HT-29 (cell line): ENCODE measurements around the gene SHROOM1. TPM values are rescaled to one million over a fixed set of nuclear protein-coding genes. Genes with fewer than 3 reads are reported as not detected.

ENCODE experiments used
- DNase-seq: peaks from one replicate; pipeline ENCODE4 v3.0.0-alpha.2; 2015; ENCODE audit warnings: low spot score
- total RNA-seq: library from RNA; depleted of rRNA; stranded (reverse); fragments of >200 nt; shearing (Covaris generic); gene quantifications from 2 replicates; pipeline ENCODE4 v1.2.3, GENCODE V29; 2014

SHROOM1 gene
- total RNA-seq, 1 experiment from 2014 or later = 48.0 TPM

DNA sequence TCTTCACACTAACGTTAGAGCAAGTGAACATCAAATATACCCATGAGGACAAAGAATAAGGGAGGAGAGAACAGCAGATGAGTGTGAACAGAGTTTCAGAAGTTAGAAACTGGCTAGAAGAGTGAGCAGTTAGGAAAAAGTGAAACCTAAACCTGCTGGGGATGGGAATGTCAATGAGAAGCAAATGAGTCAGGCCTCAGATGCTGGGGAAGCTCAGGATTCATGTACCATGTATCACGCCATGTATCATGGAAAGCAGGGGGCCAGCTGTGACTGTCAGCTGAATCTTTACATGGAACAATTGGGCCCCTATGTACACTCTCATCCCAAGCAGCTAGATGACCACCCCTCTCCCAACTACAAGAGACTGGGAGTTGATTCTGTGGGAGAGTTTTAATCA lies 19.6 kb upstream of the SHROOM1 start:
- DNase-seq = no peak

DNA sequence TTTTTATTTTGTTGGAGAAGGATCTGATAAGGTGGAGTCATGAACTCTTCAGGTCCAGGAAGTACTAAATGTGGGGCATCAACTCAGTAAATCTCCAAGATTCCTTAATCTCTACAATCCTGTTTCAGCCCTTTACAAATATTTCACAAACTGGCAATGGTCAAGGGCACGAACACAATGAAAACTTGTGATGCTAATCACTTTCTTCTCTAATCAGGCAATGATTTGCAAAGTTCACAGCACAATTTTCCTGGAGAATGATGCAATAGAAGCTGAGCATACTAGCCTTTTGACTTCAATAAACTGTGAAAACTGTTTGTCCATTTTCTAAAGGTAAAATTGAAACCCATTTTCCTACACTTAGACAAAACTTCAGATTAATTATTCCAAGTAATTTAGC lies 18.9 kb upstream of the SHROOM1 start:
- DNase-seq = peak; percentile 31

DNA sequence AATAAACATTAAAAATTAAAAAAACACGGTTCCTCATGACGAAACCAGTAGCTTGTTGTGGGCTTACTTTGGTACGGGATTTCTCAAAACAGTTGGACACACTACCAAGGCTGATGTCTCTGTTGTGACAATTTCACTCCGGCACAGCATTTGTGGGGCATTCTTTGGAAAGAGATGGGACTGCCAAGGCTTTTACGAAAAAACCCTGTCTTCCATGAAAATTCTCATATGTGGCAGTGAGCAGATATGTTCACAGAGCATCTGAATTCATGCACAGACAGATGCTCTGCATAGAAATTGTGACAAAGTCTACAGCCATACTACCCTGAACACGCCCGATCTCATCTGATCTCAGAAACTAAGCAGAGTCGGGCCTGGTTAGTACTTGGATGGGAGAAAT lies 17.8 kb upstream of the SHROOM1 start:
- no peak for DNase-seq

DNA sequence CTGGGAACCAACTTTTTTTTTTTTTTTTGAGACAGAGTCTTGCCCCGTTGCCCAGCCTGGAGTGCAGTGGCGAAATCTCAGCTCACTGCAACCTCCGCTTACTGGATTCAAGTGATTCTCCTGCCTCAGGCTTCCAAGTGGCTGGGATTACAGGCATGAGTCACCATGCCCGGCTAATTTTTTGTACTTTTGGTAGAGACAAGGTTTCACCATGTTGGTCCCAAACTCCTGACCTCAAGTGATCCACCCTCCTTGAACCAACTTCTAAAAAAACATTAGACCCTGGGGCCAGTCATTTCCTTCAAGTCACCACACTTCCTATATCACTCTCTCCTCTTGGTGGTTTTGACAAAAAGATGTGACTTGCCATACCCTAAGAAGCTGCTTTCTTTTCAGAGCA lies 10.9 kb upstream of the SHROOM1 start:
- no peak for DNase-seq

DNA sequence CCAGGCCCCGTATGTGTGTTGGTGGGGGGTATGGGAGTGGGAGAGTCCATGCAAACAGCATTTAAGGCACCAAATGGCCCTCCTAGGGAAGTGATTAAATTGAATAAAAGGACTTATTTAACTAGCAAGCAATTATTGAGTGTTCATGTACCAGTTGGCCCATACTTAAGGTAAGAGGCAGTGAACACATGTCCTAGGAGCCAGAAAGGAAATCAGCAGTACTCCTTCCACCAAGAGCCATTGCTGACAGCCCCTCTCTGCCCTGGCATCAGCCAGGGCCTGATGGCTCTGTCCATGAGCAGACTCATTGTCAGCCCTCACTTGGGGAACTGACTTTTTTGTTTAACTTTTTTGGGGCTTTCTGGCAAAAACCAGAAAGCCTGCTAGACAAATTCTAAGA lies 10.4 kb upstream of the SHROOM1 start:
- DNase-seq = no peak

DNA sequence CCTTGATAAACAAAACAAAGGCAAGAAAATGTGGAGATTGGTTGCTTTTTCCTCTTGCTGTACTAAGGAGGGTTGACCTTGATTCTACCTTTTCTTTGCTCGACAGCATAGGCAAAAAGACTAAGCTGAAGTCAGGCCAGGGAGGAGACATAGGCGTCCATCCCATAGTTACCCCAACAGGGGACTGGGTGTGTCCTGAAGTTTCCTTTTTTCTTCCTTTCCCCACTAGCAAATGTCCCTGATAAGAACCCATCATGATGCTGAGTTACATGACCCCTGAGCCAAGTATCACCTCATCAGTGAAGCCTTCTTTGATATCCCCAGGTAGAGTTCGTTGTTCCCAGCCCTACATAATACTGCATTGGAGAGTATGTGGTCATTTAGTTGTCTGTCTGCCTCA lies 9.9 kb upstream of the SHROOM1 start:
- no peak for DNase-seq

DNA sequence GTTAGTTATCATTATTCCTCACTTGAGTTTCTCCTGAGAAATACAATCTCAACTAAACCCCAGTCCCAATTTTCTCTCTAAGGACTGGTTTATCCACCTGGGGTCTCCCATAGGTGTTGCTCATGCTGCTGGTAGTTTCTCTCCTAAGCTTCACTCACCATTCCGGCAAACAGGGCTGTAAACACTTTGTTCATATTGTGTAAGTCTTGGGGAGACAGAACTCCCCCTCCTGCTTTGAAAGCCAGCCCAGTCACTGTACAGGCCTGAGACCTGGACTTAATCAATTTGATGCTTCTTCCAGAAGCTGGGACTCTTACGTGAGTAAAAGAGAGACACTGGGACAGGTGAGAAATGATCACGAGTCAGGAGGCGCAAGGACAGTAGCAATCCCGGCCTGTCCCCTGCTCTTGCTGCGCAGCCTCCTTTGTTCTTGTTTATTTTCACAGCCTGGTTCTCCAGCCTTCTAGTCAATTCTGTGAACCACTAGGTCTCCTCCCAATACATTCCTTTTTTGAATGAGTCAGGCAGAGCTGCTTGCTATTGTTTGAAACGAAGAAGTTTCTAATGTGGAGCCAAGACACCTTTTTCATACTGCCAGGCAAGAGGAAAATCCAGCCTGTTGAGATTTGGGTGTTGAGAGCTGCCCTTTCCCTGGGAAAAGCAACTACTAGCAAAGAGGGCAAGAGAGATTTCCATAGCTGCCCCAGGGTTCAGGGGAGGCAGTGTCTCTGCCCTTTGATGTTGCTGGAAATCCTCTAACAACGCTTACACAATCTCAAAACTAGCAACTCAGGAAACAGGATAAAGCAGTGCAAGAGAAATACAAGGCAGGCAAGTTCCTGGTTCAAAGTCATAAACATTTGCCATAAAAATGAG lies 9.2 kb upstream of the SHROOM1 start:
- peak; percentile 88 for DNase-seq

DNA sequence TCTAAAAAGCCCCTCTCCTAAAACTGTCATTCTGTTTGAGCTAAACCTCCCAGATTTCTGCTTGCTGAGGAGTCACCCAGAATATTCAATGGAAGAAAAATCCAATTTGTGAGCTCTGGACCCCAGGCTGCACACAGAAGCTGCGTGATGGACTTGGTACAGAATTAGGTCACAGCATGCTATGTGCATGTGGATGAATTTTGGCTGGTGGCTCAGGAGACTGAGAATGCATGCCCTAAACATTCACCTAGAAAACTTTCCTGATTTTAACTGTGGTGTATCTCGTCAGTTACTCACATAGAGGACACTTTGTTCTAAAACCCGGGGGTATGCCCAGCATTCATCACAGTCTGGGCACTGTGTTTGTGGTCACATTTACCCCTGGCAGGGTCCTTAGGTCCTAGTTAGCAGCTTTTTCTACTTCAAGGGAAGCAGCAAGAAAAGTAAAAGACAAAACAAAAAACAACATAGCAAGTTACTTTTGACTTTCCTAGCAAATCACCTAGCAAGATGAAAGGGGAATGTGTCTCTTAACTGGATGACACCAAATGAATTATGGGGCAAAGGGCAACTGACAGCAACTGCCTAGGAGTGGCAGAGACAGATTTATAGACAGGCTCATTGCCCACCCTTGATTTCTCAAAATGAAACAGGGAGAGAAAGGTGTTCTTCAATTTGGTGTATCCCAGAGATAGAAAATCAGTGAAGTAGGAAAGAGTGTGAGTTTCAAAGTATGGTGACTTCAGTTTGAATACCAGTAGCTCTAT lies 8.3 kb upstream of the SHROOM1 start:
- no peak for DNase-seq

DNA sequence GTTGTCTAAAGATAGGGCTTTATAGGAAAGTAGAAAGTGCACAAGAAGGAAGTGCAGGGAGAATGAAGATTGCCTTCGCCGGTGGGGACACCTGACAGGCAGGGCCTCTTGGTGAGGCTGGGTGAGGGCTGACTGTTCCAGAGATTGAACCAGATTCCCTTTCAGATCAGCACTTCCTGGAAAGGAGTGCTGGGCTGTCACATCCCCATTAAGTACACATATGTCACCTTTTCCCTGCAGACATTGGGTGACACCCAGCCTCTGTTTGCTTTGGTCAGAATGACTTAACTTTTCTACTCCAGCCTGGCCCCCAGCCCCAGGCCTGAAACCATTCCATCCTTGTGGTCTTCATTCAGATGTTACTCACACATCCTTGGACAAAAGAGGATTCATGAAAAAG lies 7.4 kb upstream of the SHROOM1 start:
- peak; percentile 83 for DNase-seq

DNA sequence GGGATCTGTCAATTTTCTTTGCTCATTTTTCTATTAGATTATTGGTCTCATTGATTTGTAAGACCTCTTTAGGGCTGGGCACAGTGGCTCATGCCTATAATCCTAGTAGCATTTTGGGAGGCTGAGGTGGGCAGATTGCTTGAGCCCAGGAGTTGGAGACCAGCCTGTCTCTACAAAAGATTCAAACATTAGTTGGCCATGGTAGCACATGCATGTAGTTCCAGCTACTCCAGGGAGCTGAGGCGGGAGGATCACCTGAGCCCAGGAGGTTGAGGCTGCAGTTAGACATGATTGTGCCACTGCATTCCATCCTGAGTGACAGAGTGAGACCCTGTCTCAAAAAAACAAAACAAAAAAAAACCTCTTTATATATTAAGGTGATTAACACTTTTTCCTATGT lies 6.4 kb upstream of the SHROOM1 start:
- DNase-seq = no peak

DNA sequence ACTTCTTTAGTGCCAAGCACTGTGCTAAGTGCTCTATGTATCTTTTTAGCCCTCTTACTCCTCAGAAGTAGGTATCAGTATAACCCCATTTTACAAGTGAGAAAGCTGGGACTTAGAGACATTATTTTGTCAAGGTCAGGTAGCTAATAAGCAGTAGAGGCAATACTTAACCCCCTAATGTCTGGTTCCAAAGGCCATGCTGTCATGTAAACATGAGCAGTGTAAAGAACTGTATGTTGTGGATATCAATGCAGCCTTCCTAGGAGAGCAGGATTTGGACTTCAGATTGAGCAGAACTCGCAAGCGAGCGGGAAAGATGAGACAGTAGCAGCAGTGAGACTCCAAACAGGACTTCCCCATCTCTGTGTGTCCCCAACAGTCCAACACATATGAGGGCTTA lies 3.6 kb upstream of the SHROOM1 start:
- DNase-seq = no peak

DNA sequence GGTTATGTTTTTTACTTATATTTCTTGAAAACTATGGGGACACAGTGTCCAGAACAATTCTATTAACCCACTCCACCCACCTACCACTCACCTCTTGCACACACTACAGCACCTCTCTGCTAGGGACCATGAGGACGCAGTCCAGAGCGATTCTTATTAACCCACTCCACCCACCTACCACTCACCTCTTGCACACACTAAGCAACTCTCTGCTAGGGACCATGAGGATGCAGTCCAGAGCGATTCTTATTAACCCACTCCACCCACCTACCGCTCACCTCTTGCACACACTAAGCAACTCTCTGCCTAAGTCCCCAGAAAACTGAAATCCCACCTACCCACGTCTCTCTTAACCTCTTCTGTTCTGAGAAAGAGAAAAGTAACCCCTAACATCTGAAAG lies 2.2 kb upstream of the SHROOM1 start:
- DNase-seq = no peak

DNA sequence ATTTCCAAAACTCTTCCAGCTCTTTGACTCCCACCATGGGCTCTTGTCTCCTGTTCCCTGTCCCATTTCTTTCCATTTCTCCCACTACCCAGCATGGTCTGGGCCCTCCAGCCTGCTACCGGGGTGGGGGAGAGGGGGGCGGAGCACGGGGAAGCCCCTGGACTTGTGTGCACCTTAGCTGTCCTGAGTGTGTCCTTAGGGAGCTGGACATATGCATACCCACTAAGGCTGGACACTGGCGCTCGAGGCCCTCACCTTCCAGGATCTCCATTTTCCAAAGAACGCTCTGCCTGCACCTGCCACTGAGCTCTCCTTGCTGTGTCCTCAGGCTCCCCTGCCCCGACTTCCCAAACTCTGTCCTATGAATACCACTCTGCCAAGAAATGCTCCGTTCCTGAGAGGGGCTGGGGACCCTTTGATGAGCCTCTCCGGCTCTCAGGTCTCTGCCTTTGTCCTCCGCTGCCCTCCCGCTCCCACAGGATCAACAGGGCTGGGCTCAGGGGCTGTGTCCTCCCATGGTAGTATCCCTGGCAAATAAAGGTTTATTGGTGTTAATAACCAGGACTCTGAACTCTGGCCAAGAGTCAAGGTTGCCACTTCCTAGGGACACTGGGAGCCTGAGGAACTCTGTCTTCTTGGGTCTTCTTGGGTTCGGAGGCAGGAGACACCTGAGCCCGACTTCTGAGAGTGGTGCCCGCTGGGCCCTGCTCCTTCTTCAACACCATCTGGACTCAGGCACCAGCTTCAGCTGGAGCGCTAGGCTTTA lies 831 bp upstream of the SHROOM1 start:
- DNase-seq = no peak

DNA sequence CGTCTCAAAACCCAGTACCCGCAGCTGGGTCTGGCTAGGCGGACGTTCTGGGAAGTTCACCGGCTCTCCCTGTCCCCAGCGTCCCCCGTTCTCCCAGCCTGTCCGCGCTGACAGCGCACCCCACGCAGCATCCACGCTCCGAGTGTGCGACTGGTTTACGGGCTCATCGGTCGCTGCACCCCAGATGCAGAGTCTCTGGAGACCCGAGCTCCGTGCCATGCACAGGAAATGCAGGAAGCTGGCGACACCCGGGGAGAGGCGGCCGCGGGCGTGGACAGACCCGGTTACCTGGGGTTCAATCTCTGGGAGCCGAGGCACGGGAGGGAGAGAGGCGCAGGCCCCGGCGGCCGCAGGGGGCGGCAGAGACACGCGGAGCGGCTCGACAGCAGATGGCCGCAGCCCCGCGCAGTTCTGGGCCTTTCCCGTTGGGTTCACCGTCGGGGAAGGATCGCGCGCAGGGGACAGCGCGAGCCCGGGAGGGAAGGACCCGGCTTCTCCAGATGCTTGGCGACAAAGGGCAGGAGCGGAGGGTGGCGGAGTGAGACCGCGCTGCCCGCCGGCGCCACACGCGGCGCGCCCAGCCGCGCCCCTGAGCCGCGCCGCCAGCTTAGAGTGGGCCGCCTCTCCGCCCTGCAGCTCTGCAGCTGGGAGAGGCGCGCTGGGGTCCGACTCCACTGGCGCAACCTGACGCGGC lies 558 bp downstream of the SHROOM1 start:
- DNase-seq = peak; percentile 84

DNA sequence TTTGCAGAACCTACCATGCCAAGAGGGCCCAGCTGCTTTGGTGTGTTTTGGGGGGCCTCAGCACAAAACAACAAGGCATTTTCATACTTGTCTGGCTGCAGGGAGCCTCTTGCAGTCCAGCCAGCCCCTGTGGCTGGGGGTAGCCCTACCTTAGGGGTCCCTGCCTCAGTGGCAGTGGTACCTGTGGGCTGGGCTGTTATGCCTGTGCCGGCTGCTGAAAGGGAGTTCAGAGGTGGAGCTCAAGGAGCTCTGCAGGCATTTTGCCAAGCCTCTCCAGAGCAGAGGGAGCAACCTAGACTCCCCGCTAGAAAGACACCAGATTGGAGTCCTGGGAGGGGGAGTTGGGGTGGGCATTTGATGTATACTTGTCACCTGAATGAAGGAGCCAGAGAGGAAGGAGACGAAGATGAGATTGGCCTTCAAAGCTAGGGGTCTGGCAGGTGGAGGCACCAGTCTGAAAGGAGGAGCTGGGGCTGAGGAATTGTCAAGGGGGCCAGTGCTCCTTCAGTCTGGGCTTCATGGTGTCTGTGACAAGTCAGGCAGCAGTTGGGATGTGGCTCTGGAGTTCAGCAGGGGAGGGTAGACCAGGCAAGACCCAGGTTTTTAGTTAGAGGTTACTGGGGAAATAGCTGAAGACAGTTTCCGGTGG lies 1.5 kb downstream of the SHROOM1 start:
- no peak for DNase-seq

DNA sequence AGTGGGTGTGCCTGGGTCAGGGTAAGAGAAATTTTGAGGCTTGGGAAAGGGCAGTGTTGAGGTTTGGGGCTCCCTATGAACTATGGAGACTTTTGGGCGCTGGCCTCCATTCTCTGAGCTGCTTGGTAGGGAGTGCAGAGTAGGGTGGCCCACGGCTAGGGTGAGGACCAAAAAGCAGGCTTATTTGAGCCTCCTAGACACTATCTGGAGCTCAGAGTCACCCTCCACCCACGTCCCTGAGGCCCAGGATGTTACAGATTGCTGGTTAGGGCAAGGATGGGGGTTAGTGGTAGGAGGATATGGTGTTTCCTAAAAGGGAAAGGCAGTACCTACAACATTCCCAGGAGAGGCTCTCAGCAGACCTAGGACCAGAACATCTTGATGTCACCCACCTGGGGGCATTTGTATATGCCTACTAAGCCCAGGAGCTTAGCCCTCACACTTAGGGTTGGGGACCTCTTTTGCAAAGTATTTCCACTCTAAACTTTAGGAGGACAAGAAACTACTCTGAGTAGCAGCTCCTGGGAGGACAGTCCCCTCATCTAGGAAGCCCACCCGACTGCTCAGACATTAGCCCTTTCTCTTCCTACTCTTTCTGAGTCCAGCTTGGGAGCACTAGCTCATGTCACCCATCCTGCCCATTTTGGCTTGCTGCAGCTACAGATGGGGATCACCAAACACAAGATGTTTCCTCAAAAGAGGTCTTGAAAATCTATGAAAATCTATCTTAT lies 2.3 kb downstream of the SHROOM1 start:
- DNase-seq = no peak

DNA sequence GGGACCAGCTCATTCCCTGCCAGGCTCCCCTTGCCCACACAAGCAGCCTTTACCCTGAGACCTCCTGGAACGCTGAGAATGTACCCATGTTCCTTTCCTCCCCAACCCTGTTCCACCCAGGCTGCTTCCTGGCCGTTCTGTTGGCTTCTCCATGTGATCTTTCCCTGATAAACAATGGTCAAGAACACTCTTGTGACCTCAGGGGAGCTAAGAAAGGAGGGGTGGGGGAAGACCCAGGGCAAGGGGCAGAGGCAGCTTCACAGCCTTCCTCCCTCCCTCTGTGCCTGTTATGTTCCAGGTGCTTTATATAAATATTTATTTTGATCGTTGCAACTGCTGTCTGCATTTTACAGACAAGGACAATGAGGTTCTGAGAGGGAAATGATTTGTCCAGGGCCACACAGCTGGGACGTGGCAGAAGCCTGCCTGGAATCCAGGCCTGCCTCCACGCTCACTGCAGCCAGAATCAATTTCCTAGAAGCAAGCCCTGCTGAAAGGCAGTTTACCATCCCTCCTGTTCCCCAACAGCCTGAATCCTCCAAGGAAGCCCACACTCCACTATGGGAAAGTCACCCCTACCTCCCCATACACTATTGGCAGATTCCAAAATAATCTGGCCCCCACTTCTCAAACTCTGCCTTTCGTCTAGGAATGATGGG lies 3.9 kb downstream of the SHROOM1 start:
- DNase-seq = no peak

DNA sequence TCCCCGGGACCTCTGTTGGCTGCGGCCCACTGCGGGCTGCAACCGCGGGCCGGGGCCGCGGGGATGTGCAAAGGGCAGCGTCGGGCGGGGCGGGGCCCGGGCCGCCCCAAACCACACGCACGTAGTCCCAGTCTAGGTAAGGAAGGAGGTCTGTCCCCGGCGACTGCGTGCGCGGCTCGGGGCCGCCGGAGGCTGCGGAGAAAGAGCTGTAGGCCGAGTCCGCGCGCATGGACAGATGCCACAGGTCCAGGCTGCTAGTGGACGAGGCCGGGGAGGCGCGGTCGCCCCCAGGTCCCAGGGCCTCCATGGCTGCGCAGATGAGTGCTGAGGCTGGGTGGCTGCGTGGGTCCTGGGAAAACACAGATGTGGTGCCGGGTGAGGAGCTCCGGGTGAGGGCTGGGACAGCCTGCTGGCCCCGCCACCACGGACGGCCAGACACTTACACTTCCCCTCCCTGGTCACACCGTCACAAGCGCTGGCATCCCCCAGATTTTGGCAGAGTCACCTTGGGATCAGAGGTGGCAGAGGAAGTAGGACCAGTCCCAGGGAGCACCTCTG lies 4.5 kb downstream of the SHROOM1 start:
- no peak for DNase-seq

DNA sequence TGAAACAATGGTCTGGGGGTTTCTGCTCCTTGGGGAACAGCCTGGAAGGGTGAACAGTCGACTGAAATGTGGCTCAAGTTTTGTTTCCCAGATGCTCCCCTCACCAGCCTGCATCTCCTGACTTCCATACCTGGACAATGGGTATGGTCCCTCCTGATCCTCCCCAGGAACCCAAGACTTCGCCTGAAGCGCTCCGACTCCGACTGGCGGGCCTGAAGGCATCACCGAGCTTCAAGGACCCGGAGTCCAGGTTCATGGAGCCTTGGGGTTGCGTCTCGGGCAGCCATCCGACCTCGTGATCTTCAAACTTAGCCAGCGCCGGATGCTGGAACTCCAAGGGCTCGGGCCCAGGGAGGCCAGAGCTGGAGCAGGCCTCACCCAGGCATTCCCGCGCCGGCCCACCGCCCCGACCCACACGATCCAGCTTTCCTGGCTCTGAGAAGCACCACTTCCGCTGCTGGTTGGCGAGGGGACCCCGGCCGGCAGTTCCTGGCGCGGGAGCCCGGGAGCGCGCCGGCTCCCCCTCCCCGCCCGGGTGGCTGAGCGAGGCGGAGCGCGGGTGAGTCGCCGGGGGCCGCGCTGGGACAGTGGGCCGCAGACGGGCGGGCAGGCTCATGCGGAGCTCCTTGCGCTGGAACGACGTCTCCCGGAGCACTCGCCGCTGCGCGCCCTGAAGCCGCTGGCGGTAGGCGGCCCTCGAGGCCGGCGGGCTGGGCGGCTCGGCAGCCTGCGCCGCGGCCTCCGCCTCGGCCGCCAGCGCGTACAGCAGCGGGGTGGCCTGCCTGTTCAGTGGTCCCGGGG lies 5.2 kb downstream of the SHROOM1 start:
- DNase-seq = no peak
